ENCODE results near the gene CMTR2. TPM values are rescaled to one million over a fixed set of nuclear protein-coding genes. Genes with fewer than 3 reads are reported as not detected.

The CMTR2 gene
- total RNA-seq, 1 experiment from 2014 or later: 15.5 TPM

DNA sequence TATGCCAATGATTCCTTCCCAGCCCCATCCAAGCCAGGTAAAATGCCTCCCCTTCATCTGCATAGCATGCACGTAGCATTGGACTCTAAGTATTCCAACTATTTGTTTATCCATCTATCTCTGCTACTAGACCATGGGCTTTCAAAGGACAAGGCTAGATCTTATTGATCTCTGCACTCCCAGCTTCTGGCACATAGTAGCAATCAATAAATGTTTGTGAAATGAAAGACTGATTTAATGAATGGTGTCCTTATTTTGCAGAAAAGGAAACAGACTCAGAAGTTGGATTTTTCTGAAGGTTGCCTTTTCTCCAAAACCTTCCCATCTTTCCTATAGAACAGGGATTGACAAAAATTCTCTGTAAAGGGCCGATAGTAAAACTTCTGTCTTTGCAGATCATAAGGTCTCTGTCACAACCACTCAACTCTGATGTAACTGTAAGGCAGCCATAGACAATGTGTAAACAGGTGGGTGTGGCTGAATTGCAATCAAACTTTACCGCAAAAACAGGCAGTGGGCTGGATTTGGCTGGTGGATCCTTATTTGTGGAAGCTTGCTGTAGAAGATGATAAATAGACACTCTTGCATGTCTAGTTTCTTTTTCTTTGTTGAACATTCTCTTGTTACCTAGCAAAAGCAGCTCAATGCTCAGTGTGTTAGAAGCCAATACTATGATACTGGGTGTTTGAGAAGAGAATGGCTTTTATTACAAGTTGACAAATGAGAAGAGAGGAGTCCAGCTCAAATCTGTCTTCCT lies 7.6 kb upstream of the CMTR2 start:
- Histone ChIP-seq H2AK5ac (ENCODE audit: insufficient read length, low read length) (no peak overlapping the region), H4K5ac (ENCODE audit: insufficient read length, low read depth, low read length) (no peak overlapping the region), H3K9ac (ENCODE audit: extremely low read depth, insufficient read length, low read length) (no peak overlapping the region), H3T11ph (ENCODE audit: low read length) (no peak overlapping the region), H2BK15ac (ENCODE audit: low read depth, low read length) (no peak overlapping the region), H3K9me3 (ENCODE audit: control insufficient read depth, low read depth, low read length) (no peaks in the 10 kb centered on the region), H3K23me2 (ENCODE audit: insufficient read length, low read depth, low read length, poor library complexity, severe bottlenecking) (no peaks in the 10 kb centered on the region), H2BK120ac (ENCODE audit: low read depth, low read length, poor library complexity, severe bottlenecking) (no peak overlapping the region), H3K4me2 (ENCODE audit: insufficient read depth, insufficient read length, low read length) (no peak overlapping the region), H4K91ac (ENCODE audit: insufficient read length, low read depth, low read length) (no peak overlapping the region), H3K56ac (ENCODE audit: insufficient read length, low read depth, low read length) (no peak overlapping the region), H3K4me1 (ENCODE audit: insufficient read depth, low read length) (no peaks in the 10 kb centered on the region), H2AFZ (ENCODE audit: low read length) (no peak overlapping the region), H2BK5ac (ENCODE audit: insufficient read length, low read length) (no peak overlapping the region), H4K8ac (replicated peaks; ENCODE audit: insufficient read length, low read depth, low read length) (no peak overlapping the region), H3K79me1 (ENCODE audit: insufficient read depth, low read depth, low read length, poor library complexity, severe bottlenecking) (no peaks in the 10 kb centered on the region), H3K18ac (ENCODE audit: insufficient read length, low read depth, low read length) (no peak overlapping the region), H4K20me1 (ENCODE audit: control insufficient read depth, insufficient read depth, insufficient read length) (no peaks in the 10 kb centered on the region), H3K4ac (ENCODE audit: low read depth, low read length) (no peak overlapping the region), H2BK20ac (ENCODE audit: low read depth, low read length, poor library complexity, severe bottlenecking) (no peak overlapping the region), H3K79me2 (ENCODE audit: insufficient read depth, low read length) (no peaks in the 10 kb centered on the region), H3K27ac (ENCODE audit: insufficient read length, low read depth, low read length) (no peak overlapping the region), H3K23ac (ENCODE audit: insufficient read length, low read depth, low read length) (no peak overlapping the region), H3K14ac (ENCODE audit: insufficient read depth, low read length) (no peak overlapping the region), H3K27me3 (ENCODE audit: insufficient read depth, low read length) (no peaks in the 10 kb centered on the region), H2BK12ac (ENCODE audit: insufficient read length, low read depth, low read length) (no peak overlapping the region)
- DNase-seq: no peak
- WGBS (ENCODE audit: extremely low coverage, insufficient read length, low lambda C conversion rate): no CpG with 5 or more reads among the region's 3 CpGs
- H3K9me3 Mint-ChIP-seq: peaks cover 0 to 5% of the 10 kb centered on the region in 2 experiments; a peak in 1 of 5 replicates
- H3K4me3 Mint-ChIP-seq: no peak overlapping the region
- no peaks in the 10 kb centered on the region; a peak in 1 of 4 replicates for H3K4me1 Mint-ChIP-seq
- peaks cover 29% of the 10 kb centered on the region for H3K27me3 Mint-ChIP-seq (ENCODE audit: low read depth)
- no peak overlapping the region for H3K27ac Mint-ChIP-seq
- no peaks in the 10 kb centered on the region for H3K36me3 Mint-ChIP-seq (ENCODE audit: insufficient read depth in 1 of 3, low read depth in 3 of 3)
- TF ChIP-seq, protein P1, sequence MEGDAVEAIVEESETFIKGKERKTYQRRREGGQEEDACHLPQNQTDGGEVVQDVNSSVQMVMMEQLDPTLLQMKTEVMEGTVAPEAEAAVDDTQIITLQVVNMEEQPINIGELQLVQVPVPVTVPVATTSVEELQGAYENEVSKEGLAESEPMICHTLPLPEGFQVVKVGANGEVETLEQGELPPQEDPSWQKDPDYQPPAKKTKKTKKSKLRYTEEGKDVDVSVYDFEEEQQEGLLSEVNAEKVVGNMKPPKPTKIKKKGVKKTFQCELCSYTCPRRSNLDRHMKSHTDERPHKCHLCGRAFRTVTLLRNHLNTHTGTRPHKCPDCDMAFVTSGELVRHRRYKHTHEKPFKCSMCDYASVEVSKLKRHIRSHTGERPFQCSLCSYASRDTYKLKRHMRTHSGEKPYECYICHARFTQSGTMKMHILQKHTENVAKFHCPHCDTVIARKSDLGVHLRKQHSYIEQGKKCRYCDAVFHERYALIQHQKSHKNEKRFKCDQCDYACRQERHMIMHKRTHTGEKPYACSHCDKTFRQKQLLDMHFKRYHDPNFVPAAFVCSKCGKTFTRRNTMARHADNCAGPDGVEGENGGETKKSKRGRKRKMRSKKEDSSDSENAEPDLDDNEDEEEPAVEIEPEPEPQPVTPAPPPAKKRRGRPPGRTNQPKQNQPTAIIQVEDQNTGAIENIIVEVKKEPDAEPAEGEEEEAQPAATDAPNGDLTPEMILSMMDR (conservative IDR thresholded peaks at IDR 0.05): no peak

All from H9 (cell line).